ENCODE data around the gene GAB4.
"Not testable (repeated sequence)": the region's sequence is repeated elsewhere in the genome, so short reads cannot be mapped to it uniquely, and the experiment has no call there.

GAB4 gene

GRCh38 chr22:16915701-16916100 is 92.3 kb downstream of the GAB4 start:
- H3K4me3 ChIP-seq (ENCODE audit: low read depth, low read length): no peak overlapping the region
- no peak for TF ChIP-seq CTCF (IDR thresholded peaks at IDR 0.05; ENCODE audit: borderline replicate concordance, insufficient read depth, low read depth, low read length)

GRCh38 chr22:16914911-16915310 is 93.1 kb downstream of the GAB4 start:
- H3K4me3 ChIP-seq (ENCODE audit: low read depth, low read length): not testable (repeated sequence)

- H3K4me3 ChIP-seq (ENCODE audit: low read depth, low read length): no peak overlapping the region
- no peak for TF ChIP-seq CTCF (IDR thresholded peaks at IDR 0.05; ENCODE audit: borderline replicate concordance, insufficient read depth, low read depth, low read length)
Observed at GRCh38 chr22:16914006-16914405, 94.0 kb downstream of the GAB4 start.

GRCh38 chr22:16912281-16912680 is 95.7 kb downstream of the GAB4 start:
- TF ChIP-seq CTCF (IDR thresholded peaks at IDR 0.05; ENCODE audit: borderline replicate concordance, insufficient read depth, low read depth, low read length): no peak
- H3K4me3 ChIP-seq (ENCODE audit: low read depth, low read length): no peak overlapping the region
